D721Med (cell line): ENCODE measurements around the gene HTRA3.

Experiments
- DNase-seq: peaks from one replicate; pipeline ENCODE4 v3.0.0; 2011; ENCODE audit warnings: low spot score; ENCODE audit not compliant: insufficient read length
- FAIRE-seq: peaks from 2 replicates; lab custom pipeline; 2011; peaks lifted over from hg19 to GRCh38; lab: Jason Lieb, UNC
- CTCF ChIP-seq: IDR thresholded peaks from 2 replicates; pipeline ENCODE4 v1.5.1; 2012; ENCODE audit warnings: mild to moderate bottlenecking, control low read depth; ENCODE audit not compliant: insufficient read depth; ENCODE audit errors: missing control alignments

The HTRA3 gene

GRCh38 chr4:8297691-8298485, 28.3 kb downstream of the HTRA3 start:
- FAIRE-seq = no peak
- no peak for TF ChIP-seq CTCF
- DNase-seq = no peak

GRCh38 chr4:8300832-8301231, 31.3 kb downstream of the HTRA3 start:
- TF ChIP-seq CTCF = no peak
- DNase-seq (no peak), FAIRE-seq (no peak)

- FAIRE-seq = no peak
- DNase-seq = no peak
- TF ChIP-seq CTCF = no peak
These were observed 32.5 kb downstream of the HTRA3 start for GRCh38 chr4:8301851-8302730.

- TF ChIP-seq CTCF = no peak
- no peak for FAIRE-seq
- no peak for DNase-seq
These were observed 33.5 kb downstream of the HTRA3 start for GRCh38 chr4:8303081-8303480.

- DNase-seq = no peak
- TF ChIP-seq CTCF = no peak
- FAIRE-seq = no peak
These were observed 34.1 kb downstream of the HTRA3 start for GRCh38 chr4:8303485-8304281.

DNA sequence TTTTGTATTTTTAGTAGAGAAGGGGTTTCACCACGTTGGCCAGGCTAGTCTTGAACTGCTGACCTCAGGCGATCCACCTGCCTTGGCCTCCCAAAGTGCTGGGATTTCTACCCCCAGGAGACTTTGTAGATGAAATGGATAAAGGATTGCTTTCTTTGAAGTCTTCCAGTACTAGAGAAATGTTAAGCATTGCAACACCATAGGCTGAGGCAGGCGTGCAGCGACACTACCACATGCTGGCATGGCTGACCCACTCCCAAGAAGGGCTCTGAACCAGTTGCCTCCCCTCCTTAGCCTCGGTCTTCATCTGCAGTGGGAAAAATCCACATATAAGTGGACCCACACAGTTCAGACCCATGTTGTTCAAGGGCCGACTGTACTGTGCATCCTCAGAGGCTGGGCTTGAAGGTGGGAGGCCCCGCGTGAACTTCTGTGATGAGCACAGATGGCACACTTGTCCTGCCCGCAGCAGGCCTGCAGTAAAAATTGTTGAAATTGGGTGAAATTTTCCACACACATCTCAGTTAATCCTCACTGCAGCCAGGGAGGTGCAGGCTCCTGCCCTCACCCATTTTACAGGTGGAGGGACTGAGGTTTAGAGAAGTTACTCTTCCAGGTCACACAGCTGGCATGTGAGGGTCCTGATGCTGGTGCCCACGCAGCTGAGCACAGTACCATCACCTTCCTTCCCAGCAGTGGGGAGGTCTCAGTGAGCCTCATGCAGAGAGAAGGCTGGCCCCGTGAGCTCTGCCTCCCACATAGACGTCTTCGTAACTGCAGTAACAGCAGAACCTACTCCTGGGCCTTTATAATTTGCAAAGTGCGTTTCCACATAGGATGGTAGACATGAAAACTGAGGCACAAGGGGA, 35.5 kb downstream of the HTRA3 start:
- FAIRE-seq (no peak), DNase-seq (no peak)
- no peak for TF ChIP-seq CTCF
